Esophagus squamous epithelium (tissue), 5 donors: ENCODE measurements around the gene UBL3. TPM values are rescaled to one million over a fixed set of nuclear protein-coding genes. Genes with fewer than 3 reads are reported as not detected.
A peak's percentile ranks its signal among the peaks of the same experiment; 100 is the strongest.

Source experiments
- DNase-seq: peaks from one replicate; lab custom pipeline; 2025; lab: John Stamatoyannopoulos, UW
- H3K27ac ChIP-seq, 4 donors: fragments of 200-600 bp; sonication (generic); one replicate each; pipeline ENCODE4 v1.5.1; 2016 to 2019; ENCODE audit warnings: mild to moderate bottlenecking in 1 of 4
- H3K27me3 ChIP-seq, 4 donors: fragments of 200-600 bp; sonication (generic); 1 replicate in 3 of 4; 2 replicates in 1 of 4; pipeline versions ENCODE4 v1.5.1 to v1.6.0; 2017 to 2021; ENCODE audit warnings: antibody characterized with exemption in 1 of 4
- H3K36me3 ChIP-seq, 3 donors: fragments of 200-600 bp; sonication (generic); one replicate each; pipeline ENCODE4 v1.5.1; 2016 to 2019
- H3K4me1 ChIP-seq, 3 donors: fragments of 200-600 bp; sonication (generic); one replicate each; pipeline ENCODE4 v1.5.1; 2017 to 2019
- H3K4me3 ChIP-seq, 4 donors: fragments of 200-600 bp; sonication (generic); 1 replicate in 3 of 4; 2 replicates in 1 of 4; pipeline ENCODE4 v1.5.1; 2016 to 2019; ENCODE audit warnings: mild to moderate bottlenecking in 2 of 4, moderate library complexity in 1 of 4
- H3K9me3 ChIP-seq, 3 donors: fragments of 200-600 bp; sonication (generic); one replicate each; pipeline ENCODE4 v1.5.1; 2016 to 2019
- POLR2A ChIP-seq, 4 donors: fragments of 450-650 bp; IDR thresholded peaks; one replicate each; pipeline ENCODE4 v1.6.1; 2017; ENCODE audit warnings: antibody characterized with exemption in 4 of 4, mild to moderate bottlenecking in 4 of 4, moderate library complexity in 3 of 4
- WGBS, 2 donors: methylation state at CpG; one replicate each; pipeline ENCODE4 v1.1.5; 2018; 5-methylcytosine and 5-hydroxymethylcytosine counted together
- intact Hi-C: fragments of 100-400 bp; cut with DNase I; formaldehyde crosslinking; loops from one replicate; pipeline ENCODE4 v1.15.0; 2022
- total RNA-seq, 4 donors: library from RNA; depleted of rRNA; stranded (reverse); fragments of >200 nt; gene quantifications; one replicate each; pipeline ENCODE4 v1.1.0, GENCODE V29; 2016
- TF ChIP-seq, protein P1 (sequence below), 6 experiments: fragments of 450-650 bp in 4 of 6; fragments of 200-600 bp in 2 of 6; sonication (generic) in 2 of 6; IDR thresholded peaks; one replicate each; pipeline ENCODE4 v1.5.1; 2016 to 2019; ENCODE audit warnings: antibody characterized with exemption in 6 of 6, mild to moderate bottlenecking in 4 of 6, moderate library complexity in 4 of 6
- donor health status: DM: yes; HTN: yes; CAD: no.

UBL3 gene
- total RNA-seq, 4 donors from 2014 or later = 28.1 to 47.1 (median 35.4) TPM

DNA sequence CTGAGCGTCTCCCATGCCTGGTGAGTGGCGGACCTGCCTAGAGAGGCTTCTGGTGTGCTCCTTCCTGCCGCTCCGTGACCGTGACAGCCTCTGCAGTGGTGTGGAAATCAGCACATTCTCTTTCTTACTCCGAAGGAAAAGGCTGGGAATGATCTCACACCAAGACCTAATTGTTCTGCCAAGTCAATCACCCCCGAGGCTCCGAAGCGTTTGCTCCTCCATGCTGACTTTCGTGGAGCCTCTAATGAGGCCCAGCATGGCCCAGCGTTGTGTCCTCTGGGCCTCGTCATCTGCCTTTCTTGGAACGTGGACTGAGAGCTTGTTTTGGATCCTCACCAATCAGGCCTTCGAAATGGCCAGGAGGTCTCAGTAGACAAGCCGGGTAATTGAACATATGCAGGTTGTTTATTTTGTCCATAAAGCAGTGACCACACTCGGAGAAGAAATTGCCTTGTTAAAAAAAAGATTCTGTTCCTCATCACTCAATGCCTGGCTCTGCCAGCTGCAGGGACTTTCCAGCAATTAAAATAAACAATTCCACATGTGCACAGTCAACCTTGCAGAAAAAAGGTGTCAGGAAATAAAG lies 107.1 kb downstream of the UBL3 start:
- H3K36me3 ChIP-seq = no peaks in the 10 kb centered on the region
- intact Hi-C loops = no loop called here
- H3K4me3 ChIP-seq = no peak overlapping the region
- peaks cover 0 to 7% (median 0%) of the 10 kb centered on the region in 4 donors for H3K27me3 ChIP-seq
- WGBS, 2 donors = 59 to 63% methylated on average over 13 to 14 of the region's 16 CpGs
- no peak for DNase-seq
- no peaks in the 10 kb centered on the region for H3K9me3 ChIP-seq
- peaks cover 0 to 12% (median 3%) of the 10 kb centered on the region in 3 donors for H3K4me1 ChIP-seq
- no peak for TF ChIP-seq POLR2A (IDR thresholded peaks at IDR 0.05)
- TF ChIP-seq, protein P1, sequence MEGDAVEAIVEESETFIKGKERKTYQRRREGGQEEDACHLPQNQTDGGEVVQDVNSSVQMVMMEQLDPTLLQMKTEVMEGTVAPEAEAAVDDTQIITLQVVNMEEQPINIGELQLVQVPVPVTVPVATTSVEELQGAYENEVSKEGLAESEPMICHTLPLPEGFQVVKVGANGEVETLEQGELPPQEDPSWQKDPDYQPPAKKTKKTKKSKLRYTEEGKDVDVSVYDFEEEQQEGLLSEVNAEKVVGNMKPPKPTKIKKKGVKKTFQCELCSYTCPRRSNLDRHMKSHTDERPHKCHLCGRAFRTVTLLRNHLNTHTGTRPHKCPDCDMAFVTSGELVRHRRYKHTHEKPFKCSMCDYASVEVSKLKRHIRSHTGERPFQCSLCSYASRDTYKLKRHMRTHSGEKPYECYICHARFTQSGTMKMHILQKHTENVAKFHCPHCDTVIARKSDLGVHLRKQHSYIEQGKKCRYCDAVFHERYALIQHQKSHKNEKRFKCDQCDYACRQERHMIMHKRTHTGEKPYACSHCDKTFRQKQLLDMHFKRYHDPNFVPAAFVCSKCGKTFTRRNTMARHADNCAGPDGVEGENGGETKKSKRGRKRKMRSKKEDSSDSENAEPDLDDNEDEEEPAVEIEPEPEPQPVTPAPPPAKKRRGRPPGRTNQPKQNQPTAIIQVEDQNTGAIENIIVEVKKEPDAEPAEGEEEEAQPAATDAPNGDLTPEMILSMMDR (IDR thresholded peaks at IDR 0.05) = no peak
- peak overlapping the region in 1 of 4 donors; percentile 22 for H3K27ac ChIP-seq

DNA sequence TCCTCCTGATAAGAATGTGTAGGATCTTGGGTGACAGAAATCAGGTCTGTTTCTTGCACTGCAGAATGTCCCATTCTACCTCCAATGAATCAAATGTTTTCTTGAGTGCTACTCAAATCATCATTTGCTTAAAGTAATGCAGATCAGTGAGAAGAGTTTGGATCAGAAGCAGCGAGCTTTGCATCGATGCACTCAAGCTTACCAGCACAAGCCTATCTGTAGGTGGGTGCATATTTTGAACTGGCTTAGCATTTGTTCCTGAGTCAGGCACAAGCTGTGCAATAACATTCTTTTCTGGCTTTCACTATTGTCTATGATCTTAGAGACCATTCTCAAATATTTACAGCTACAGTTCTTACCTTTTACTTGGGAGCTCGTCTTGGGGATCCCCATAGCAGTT lies 109.5 kb downstream of the UBL3 start:
- Histone ChIP-seq H3K27me3 (peaks cover 0 to 7% (median 0%) of the 10 kb centered on the region in 4 donors), H3K9me3 (no peaks in the 10 kb centered on the region), H3K4me3 (no peak overlapping the region), H3K27ac (no peak overlapping the region), H3K4me1 (peaks cover 0 to 12% (median 3%) of the 10 kb centered on the region in 3 donors), H3K36me3 (no peaks in the 10 kb centered on the region)
- intact Hi-C loops = no loop called here
- DNase-seq = no peak
- no peak for TF ChIP-seq POLR2A (IDR thresholded peaks at IDR 0.05)
- TF ChIP-seq, protein P1 (IDR thresholded peaks at IDR 0.05) = no peak
- WGBS, 2 donors = 88 to 89% methylated on average over 3 of the region's 3 CpGs

GRCh38 chr13:29737061-29737460 lies 113.4 kb downstream of the UBL3 start:
- no peak for DNase-seq
- no peak for TF ChIP-seq POLR2A (IDR thresholded peaks at IDR 0.05)
- TF ChIP-seq, protein P1 (IDR thresholded peaks at IDR 0.05) = no peak
- intact Hi-C loops = no loop called here
- Histone ChIP-seq H3K27me3 (peaks cover 0 to 19% (median 0%) of the 10 kb centered on the region in 4 donors), H3K4me3 (no peak overlapping the region), H3K4me1 (no peaks in the 10 kb centered on the region), H3K36me3 (no peaks in the 10 kb centered on the region), H3K27ac (no peak overlapping the region), H3K9me3 (no peaks in the 10 kb centered on the region)
- 89 to 91% methylated on average over 5 of the region's 5 CpGs for WGBS, 2 donors

- Histone ChIP-seq H3K9me3 (no peaks in the 10 kb centered on the region), H3K27me3 (peaks cover 0 to 37% (median 0%) of the 10 kb centered on the region in 4 donors), H3K36me3 (no peaks in the 10 kb centered on the region), H3K27ac (no peak overlapping the region), H3K4me3 (no peak overlapping the region), H3K4me1 (no peaks in the 10 kb centered on the region)
- intact Hi-C loops = no loop called here
- no peak for DNase-seq
- no peak for TF ChIP-seq POLR2A (IDR thresholded peaks at IDR 0.05)
- TF ChIP-seq, protein P1 (IDR thresholded peaks at IDR 0.05) = no peak
- 34 to 52% methylated on average over 5 of the region's 5 CpGs for WGBS, 2 donors
These were observed 117.2 kb downstream of the UBL3 start for GRCh38 chr13:29733147-29733611.

- no peak for DNase-seq
- TF ChIP-seq, protein P1 (IDR thresholded peaks at IDR 0.05) = no peak
- TF ChIP-seq POLR2A (IDR thresholded peaks at IDR 0.05) = no peak
- Histone ChIP-seq H3K36me3 (no peaks in the 10 kb centered on the region), H3K27ac (no peak overlapping the region), H3K4me1 (no peaks in the 10 kb centered on the region), H3K9me3 (peaks cover 0 to 5% (median 0%) of the 10 kb centered on the region in 3 donors), H3K4me3 (no peak overlapping the region), H3K27me3 (peaks cover 0 to 36% (median 0%) of the 10 kb centered on the region in 4 donors)
- 57 to 63% methylated on average over 3 of the region's 3 CpGs for WGBS, 2 donors
- intact Hi-C loops = no loop called here
These were observed 120.2 kb downstream of the UBL3 start for GRCh38 chr13:29730253-29730652.
